Stimulated activated CD4-positive, alpha-beta T cell treated with anti-CD3 and anti-CD28 coated beads, Interleukin-12 subunit alpha, Interleukin-12 subunit beta, amount 100 ng/mL, for 48 hours (primary cell): ENCODE results near the gene ME2.
"Not testable (repeated sequence)": the region's sequence is repeated elsewhere in the genome, so short reads cannot be mapped to it uniquely, and the experiment has no call there.

Source experiments
- DNase-seq, 3 donors: peaks; one replicate each; pipeline ENCODE4 v3.0.0-alpha.2; 2020; ENCODE audit warnings: low read depth in 2 of 3, low spot score in 1 of 3

The ME2 gene

DNA sequence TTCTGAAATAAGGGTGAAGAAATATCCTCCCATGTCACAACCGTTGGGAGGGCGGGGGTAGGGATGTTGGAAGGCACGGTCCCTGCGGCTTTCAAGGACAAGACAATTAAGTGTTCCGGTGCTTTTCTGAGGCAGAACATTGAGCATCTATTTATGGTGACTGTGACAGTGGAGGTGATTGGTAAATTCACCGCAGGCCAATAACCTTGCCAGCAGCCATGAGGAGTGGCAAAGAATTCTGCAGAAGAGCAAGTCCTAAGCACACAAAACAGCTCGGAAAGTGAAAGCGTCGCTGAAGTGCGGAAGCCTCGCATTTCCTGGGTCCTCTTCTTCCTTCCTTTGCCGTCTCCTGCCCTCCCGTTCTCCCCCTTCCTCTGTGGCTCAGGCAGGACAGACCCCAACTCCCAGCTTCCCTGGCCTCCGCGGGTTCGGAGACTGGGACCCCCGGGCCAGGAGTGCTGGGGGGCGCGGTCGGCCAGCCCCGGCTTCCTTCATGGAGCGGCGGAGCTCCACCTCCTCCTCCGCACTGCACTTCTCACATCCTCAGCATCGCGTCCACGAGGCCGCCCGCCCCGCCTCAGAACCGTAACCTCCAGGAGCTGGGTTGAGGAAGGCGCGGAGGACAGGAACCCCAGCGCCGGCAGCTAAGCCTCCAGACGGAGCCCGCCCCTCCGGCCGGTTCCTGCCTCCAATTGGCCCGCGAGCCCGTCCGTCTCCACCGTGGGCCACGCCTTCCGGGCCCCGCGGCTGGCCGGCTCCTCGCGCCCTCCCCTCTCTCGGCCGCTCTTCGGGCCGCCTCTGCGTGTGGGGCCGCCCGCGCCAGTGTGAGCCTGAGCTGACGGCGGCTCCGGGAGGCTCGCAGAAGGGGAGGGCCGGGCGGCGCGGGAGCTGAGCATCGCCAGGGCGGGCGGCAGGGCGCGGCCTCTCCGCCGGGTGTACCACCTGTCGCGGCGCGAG is at the start of gene ME2:
ME2 (plus strand) TSS at position 774 of the 957 bp plus-strand sequence. CDS start 16,703 bp downstream, outside the sequence.
- DNase-seq, result peak; percentile 86 to 90 (median 88)

DNA sequence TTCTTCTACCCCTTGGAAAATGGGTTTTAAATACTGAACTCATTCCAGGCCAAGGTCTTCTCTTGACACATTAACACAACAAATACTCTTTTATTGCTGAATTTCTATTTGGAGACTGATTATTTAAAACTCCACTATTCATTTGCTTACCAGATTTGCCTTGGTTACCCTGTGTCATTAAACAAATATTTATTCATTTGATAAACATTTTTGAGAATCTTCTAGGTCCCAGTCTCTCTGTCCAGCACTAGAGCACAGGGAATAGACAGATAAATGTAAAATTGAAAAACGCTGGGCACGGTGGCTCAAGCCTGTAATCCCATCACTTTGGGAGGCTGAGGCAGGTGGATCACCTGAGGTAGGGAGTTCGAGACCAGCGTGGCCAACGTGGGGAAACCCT is 49.3 kb upstream of the ME2 start:
- DNase-seq, result no peak

DNA sequence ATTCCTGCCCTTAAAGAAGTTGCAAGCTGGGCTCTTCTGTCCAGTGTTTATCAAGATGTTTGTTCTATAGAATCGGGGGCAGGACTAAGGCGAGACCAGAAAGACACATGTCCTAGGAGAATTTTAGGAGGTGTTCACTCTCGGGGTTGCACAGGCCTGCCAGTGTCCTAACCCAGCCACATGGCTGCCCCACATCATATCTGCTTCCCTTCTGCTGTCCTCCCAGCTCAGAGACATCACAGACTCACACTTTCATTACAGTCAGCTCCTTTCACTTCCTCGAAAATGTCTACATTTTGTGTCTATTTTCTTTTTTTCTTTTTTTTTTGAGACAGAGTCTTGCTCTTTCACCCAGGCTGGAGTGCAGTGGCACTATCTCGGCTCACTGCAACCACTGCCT is 48.4 kb upstream of the ME2 start:
- DNase-seq, result no peak

DNA sequence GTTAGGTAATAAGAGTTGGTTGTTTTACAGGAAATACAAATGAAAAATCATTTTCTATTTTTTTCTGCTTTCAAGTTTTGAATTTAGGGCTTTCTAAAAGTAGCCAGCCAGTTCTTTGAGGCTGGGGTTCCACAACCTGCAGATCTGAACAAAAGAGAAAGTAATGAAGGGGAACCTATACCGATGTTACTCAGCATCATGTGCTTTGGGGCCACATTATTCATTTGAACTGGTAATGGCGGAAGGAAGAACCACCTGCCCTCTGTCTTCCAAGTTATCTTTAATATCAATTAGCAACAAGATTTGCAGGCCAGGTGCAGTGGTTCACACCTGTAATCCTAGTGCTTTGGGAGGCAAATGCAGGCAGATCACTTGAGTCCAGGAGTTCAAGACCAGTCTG is 46.2 kb upstream of the ME2 start:
- DNase-seq, result no peak

DNA sequence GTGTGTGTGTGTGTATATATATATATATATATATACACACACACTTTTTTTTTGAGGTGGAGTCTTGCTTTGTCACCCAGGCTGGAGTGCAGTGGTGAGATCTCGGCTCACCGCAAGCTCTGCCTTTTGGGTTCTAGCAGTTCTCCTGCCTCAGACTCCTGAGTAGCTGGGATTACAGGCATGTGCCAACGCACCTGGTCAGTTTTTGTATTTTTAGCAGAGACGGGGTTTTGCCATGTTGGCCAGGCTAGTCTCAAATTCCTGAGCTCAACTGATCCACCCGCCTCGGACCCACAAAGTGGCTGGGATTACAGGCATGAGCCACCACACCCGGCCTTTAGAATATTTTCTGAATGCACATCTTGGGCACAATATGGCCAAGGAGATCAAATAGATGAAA is 45.4 kb upstream of the ME2 start:
- DNase-seq, result not testable (repeated sequence)

DNA sequence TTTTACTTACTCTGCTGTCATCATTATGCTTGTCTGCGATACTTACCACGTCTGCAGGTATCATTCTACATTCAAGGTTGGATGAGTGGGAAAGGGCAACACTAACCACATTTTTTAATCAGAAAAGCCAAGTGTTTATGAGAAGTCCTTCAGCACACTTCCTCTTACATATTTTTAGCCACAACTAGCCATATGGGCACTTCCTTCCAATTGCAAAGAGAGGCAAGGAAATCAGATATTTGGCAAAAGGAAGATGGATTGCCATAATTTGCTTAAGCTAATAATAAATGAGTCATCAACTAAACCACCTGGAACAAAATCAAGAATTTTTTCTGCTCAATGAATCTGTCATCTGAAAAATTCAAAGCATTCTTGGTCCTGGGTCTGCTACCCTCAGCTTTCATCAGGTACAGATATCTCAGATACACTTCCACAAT is 42.4 kb upstream of the ME2 start:
- DNase-seq, result no peak

DNA sequence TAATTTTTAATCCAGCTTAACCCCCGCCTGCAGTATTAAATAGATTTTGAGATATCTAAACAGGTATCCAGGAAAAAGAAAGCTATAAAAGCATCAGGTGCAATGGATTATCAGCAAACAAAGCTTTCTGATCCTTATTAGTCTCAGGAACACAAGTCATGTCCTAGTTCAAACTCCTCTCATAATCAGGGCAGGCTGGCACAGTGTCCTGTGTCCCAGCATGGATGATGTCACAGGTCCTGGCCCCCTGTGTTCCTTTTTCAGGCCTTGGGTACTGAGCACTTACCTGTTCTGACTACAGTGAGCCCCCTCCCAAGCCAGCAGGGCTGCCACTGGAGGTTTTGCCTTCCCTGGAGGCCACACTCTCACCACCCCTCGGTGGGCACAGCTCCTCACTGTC is 39.6 kb upstream of the ME2 start:
- DNase-seq, result no peak

DNA sequence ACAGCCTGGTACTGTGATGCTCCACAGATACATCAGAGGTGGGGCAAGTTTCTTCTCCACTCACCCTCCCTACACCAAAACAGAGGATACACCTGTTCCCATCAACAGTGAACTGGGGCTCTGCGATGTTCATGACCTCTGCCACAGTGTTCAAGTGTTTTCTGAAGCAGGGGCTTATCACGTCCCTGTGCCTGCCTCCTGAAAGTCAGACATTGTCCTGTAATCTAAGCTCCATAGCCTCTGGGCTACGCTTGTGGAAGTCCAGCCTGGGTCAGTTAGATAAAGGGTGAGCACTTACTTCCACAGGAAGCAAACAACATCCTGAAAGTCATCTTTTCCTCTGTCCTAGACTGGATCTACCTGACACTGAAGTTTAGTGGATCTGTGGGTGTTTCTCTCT is 38.9 kb upstream of the ME2 start:
- DNase-seq, result no peak

DNA sequence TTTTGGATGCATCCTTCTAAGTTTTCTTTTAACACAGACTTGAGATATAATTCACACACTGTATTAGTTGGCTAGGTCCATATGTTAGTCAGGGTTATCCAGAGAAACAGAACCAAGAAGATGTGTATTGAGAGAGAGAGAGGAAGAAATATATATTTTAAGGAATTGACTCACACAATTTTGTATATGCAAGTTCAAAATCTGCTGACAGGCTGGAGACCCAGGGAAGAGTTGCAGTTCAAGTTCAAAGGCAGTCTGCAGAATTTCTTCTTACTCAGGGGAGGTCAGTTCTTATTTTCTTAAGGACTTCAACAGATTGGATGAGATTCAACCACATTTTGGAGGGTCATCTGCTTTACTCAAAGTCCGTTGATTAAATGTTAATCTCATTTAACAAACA is 36.1 kb upstream of the ME2 start:
- DNase-seq, result no peak

DNA sequence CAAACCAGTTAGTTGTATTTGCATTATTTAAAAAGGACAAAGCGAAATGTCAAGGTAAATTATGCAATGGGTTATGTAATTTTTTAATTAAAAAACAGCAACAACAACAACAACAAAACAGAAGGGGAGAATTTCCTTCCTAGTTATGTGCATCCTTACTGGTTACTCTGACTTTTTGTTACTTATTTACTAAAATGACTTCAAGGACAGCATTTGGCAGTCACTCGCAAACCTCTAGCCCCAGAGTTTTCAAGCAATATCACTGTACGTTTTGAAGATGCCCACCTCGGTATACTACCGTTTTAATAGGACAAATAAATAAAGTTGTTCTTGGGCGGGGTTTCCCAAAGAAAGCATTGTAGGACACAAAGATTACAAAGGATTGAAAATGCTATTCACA is 34.4 kb upstream of the ME2 start:
- DNase-seq, result no peak

DNA sequence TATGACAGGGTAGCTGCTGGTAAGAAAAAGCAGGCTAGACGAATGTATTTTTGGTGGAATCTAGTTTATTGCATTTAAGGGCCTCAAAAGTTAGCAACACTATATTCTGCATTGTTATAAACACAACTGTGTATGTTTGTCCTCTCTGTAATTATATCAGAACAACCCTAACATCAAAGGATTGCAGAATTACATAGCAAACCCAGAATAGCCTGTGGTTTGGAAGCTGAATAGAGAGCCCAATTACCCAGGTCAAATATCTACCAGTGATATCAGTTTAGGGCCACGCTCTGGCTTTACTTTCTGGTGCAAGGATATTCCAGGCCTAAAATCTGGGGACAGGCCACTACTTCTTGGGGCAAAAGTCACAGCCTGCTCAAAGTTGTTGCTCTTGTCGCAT is 34.0 kb upstream of the ME2 start:
- no peak for DNase-seq

DNA sequence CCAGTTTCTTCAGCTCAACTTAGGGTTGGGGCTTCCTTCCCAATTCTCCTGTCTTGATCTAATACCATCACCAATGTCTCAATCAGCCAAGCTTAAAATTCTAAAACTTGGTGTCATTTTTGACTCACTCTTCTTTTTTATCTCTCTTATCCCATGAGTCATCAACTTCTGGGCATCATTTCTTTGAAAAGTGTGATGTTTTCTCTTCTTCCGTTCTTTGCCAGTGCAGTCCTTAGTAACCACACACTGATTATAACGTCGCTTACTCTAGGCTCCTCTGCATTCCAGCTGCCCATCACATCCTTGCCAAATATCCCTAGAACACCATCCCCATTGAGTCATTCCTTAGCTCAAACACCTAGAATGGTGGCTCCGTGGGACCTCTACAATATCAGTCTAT is 31.7 kb upstream of the ME2 start:
- DNase-seq, result no peak

DNA sequence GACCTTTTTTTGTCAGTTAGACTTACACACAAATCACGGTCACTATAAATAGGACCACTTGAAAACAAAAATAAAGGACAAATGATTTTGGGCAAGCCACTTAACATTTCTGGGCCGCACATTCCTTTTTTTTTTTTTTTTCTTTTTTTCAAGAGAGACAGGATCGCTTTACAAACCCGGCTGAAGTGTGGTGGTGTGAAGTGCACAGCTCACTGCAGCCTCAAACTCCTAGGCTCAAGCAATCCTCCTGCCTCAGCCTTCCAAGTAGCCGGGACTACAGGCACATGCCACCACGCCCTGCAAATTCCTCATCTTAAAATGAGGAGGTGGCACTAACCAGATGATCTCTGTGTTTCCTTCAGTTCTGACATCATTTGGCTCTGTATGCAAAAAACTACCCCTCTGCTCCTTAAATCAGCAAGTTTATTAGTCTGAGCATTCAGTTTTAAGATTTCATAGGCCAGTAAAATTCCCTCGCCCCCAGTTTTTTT is 30.8 kb upstream of the ME2 start:
- no peak for DNase-seq

DNA sequence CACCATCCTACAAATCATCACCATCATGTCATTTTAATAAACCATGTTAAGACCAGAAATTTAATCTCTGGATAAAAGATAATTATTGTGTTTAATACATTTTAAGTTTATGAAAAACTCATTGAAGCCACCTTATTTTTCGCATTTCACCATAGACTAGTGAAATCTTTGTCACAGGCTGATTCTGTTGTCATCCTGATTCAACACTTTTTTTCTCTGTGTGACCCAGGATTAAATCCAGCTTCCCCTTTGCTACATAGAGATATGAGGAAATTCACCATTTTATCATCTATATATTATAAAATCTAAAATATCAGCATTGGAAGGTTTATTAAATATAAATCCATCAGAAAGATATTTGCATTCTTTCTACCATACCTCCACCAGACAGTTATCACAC is 29.9 kb upstream of the ME2 start:
- no peak for DNase-seq

DNA sequence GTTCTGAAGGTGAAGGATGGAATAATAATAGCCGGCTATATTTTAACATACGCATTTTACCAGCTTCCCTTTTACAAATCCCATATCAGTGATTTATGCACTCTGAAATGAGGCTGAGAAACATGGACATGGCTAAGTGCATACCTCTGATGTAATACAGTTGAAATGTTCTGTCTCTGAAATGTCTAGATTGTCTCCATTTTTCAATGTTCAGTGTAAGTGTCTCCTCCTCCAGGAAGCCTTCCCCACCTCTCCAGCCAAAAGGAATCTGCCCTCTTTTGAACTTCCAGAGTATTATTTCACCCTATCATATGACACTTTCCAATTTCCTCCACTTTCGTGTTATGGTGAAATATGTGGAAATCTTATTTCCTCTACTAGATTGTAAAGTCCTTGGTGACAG is 29.5 kb upstream of the ME2 start:
- no peak for DNase-seq

DNA sequence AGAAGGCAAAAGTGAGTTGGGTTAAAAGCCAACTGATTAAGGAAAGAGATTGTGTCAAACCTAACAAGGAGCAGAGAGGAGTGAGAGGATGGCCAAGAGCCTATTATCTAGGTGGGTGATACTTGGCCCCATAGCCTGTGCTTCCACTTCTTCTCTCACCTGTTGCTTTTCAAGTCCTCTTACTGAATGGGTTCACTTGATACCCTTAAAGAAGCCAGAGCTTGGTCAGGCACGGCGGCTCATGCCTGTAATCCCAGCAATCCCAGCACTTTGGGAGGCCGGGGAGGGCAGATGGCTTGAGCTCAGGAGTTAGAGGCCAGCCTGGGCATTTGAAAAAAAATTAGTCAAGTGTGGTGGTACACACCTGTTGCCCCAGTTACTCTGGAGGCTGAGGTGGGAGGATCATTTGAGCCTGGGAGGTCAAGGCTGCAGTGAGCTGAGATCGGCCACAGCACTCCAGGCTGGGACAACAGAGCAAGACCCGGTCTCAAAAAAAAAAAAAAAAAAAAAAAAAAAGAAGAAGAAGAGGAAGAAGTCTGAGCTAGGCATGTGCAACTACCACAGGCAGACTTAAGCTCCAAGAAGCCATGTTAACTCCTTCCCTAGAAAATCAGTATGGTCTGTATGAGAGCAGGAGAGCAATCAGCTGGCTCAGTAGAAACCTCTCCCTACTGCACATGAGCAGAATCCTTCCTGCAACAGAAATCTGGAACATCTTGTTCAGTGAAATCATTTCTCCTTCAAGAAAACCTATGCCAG is 28.4 kb upstream of the ME2 start:
- no peak for DNase-seq

DNA sequence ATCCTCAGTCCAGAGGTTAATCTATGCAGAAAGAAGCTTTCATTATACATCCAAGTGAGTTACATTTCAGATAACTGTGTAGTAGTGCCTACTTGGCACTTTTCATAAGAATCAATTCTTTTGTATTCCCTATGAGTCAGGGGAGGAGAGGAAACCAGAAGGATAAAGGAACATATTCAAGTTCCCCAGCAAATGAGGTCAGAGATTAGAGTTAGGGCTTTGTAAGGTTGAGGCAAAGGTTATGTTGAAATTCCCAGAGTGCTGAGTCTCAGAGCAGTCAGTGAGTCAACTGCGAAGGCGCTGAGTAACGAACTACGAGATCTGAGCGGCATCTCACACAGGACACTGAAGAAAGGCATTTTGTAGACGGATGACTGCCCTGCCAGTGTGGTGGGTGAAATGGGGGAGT is 25.1 kb upstream of the ME2 start:
- DNase-seq, result no peak

DNA sequence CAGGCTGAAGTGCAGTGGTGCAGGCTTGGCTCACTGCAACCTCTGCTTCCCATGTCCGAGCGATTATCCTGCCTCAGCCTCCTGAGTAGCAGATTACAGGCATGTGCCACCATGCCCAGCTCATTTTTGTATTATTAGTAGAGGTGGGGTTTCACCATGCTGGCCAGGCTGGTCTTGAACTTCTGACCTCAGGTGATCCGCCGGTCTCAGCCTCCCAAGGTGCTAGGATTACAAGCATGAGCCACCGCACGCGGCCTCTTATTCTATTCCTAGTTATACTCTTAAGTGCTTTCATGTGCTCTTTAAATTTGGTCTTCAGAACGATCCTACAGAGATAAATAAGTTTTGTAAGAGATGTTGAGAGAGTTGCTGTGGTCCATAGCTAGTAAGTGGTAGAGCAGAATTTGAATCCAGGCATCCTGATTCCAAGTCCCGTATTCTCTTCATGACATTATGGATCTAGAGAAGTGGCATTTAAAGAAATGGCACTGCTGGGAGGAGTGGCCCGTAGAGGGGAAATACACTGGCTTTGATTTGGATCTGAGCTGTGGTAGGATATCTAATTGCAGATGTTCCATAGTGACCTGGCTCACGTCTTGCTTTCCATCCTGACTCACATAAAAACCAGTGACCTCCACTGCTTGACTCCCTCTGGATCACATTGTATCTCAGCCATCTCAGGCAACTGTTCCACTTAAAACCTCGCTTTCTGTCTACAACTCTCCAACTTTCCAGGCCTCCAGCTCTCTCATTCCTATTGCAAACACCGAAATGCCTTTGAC is 22.8 kb upstream of the ME2 start:
- DNase-seq, result no peak

DNA sequence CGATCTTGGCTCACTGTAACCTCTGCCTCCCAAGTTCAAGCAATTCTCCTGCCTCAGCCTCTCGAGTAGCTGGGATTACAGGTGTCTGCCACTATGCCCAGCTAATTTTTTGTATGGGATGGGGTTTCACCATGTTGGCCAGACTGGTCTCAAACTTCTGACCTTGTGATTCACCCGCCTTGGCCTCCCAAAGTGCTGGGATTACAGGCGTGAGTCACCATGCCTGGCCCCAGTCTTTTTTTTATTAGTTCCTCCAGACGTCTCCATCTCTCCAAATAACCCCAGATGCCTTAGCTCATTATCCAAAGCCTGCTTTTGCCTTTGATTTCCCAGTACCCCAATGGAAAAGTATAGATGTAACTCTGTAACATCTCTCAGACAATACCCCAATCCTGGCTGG is 21.8 kb upstream of the ME2 start:
- not testable (repeated sequence) for DNase-seq

DNA sequence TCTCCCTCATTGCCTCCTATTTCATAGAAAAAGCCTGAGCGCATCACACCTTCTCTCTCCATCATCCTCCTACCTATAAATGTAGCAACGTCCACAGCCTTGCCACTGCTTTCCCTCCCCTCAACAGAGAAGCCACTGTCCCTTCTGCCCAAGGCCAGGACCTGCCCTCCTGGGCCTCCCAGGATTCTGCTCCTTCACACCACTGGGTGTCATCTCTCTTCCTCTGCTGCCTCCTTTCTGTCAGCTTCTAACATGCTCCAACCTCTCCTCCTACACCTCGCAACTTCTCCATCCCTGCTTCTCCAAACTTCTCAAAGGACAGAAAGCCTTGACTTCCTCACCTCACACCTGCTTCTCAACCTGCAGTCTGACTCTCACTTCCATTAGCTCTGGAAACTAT is 21.2 kb upstream of the ME2 start:
- no peak for DNase-seq

DNA sequence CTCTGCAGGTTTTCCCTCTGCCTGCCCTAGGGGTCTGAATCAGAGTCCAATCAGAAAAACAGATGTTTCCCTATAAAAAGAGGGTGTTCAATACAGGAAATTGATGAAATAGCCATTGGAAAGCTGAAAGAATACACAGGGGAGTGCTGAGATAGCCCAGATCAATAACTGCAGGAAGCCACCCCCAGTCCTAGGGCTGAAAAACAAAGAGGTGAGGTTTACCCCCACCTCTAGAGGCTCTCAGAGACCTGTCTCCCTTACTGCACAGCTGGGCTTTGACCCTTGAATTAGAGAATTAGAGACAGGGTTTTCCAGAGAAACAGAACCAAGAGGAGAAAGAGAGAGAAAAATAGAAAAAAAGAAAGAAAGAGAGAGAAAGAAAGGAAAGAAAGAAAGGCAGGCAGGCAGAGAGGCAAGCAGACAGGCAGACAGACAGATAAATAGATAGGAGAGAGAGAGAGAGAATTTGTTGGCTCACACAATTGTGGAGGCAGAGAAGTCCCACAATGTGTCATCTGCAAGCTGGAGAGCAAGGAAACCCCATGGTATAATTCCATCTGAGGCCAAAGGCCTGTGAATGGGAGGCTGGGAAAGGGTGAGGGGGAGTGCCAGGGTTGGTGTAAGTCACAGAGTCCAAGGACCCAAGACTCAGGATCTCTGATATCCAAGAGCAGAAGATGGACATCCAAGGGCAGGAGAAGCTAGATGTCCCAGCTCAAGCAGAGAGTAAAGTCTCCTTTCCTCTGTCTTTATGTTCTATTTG is 18.9 kb upstream of the ME2 start:
- no peak for DNase-seq
